Trophoblast cell (in vitro differentiated cells and primary cell): ENCODE measurements around the gene CWC25.
A peak's percentile ranks its signal among the peaks of the same experiment; 100 is the strongest.

Experiments used
- DNase-seq, 2 donors: peaks; one replicate each; pipeline ENCODE4 v3.0.0-alpha.2; 2016
- H2AFZ ChIP-seq: 2 replicates; pipeline ENCODE4 v1.6.1; 2013; ENCODE audit warnings: low read length, moderate library complexity, mild to moderate bottlenecking; ENCODE audit not compliant: insufficient read depth, poor library complexity
- H2AK5ac ChIP-seq: 2 replicates; pipeline ENCODE4 v1.6.1; 2013; ENCODE audit warnings: mild to moderate bottlenecking, low read length
- H2BK120ac ChIP-seq: 2 replicates; pipeline ENCODE4 v1.6.1; 2013; ENCODE audit warnings: low read length, mild to moderate bottlenecking, moderate library complexity; ENCODE audit not compliant: insufficient read depth, poor library complexity
- H2BK12ac ChIP-seq: 2 replicates; pipeline ENCODE4 v1.6.1; 2013; ENCODE audit warnings: mild to moderate bottlenecking, low read length, moderate library complexity
- H2BK5ac ChIP-seq: 2 replicates; pipeline ENCODE4 v1.6.1; 2013; ENCODE audit warnings: low read length, low read depth, moderate library complexity, mild to moderate bottlenecking; ENCODE audit not compliant: poor library complexity
- H3K14ac ChIP-seq: 2 replicates; pipeline ENCODE4 v1.6.1; 2013; ENCODE audit warnings: mild to moderate bottlenecking, low read length
- H3K18ac ChIP-seq: 2 replicates; pipeline ENCODE4 v1.6.1; 2013; ENCODE audit warnings: mild to moderate bottlenecking, low read length
- H3K23ac ChIP-seq: 2 replicates; pipeline ENCODE4 v1.6.1; 2013; ENCODE audit warnings: low read length
- H3K27ac ChIP-seq: 2 replicates; pipeline ENCODE4 v1.5.1; 2013; ENCODE audit warnings: low read depth, mild to moderate bottlenecking, inconsistent platforms, low read length, moderate library complexity
- H3K27me3 ChIP-seq: 2 replicates; pipeline ENCODE4 v1.6.1; 2013; ENCODE audit warnings: inconsistent platforms, mild to moderate bottlenecking, low read length, moderate library complexity; ENCODE audit not compliant: insufficient read depth
- H3K36me3 ChIP-seq, 2 experiments: 1 replicate in 1 of 2; 2 replicates in 1 of 2; pipeline ENCODE4 v1.6.1; 2013; ENCODE audit warnings: low read length in 2 of 2, mild to moderate bottlenecking in 2 of 2, moderate library complexity in 1 of 2; ENCODE audit not compliant: insufficient read depth in 2 of 2, control insufficient read depth in 1 of 2
- H3K4ac ChIP-seq: 2 replicates; pipeline ENCODE4 v1.6.1; 2013; ENCODE audit warnings: low read depth, mild to moderate bottlenecking, low read length, moderate library complexity
- H3K4me1 ChIP-seq, 2 experiments: 1 replicate in 1 of 2; 2 replicates in 1 of 2; pipeline ENCODE4 v1.6.1; 2013; ENCODE audit warnings: low read length in 2 of 2, mild to moderate bottlenecking in 2 of 2, moderate library complexity in 1 of 2; ENCODE audit not compliant: insufficient read depth in 2 of 2, control insufficient read depth in 1 of 2
- H3K4me2 ChIP-seq: 2 replicates; pipeline ENCODE4 v1.6.1; 2013; ENCODE audit warnings: inconsistent platforms, mild to moderate bottlenecking, low read length, moderate library complexity
- H3K4me3 ChIP-seq: 2 replicates; pipeline ENCODE4 v1.5.1; 2013; ENCODE audit warnings: mild to moderate bottlenecking, low read depth, low read length, inconsistent platforms
- H3K79me1 ChIP-seq: one replicate; pipeline ENCODE4 v1.6.1; 2013; ENCODE audit warnings: low read length
- H3K79me2 ChIP-seq: 2 replicates; pipeline ENCODE4 v1.6.1; 2013; ENCODE audit warnings: low read length, mild to moderate bottlenecking; ENCODE audit not compliant: control insufficient read depth, insufficient read depth, poor library complexity
- H3K9ac ChIP-seq: 2 replicates; pipeline ENCODE4 v1.6.1; 2013; ENCODE audit warnings: mild to moderate bottlenecking, low read length
- H3K9me3 ChIP-seq: 2 replicates; pipeline ENCODE4 v1.6.1; 2013; ENCODE audit warnings: low read depth, mild to moderate bottlenecking, control low read depth, inconsistent platforms, low read length; ENCODE audit not compliant: insufficient read depth
- H4K12ac ChIP-seq: 2 replicates; pipeline ENCODE4 v1.6.1; 2013; ENCODE audit warnings: low read depth, mild to moderate bottlenecking, low read length, moderate library complexity
- H4K8ac ChIP-seq: 2 replicates; pipeline ENCODE4 v1.6.1; 2013; ENCODE audit warnings: low read depth, mild to moderate bottlenecking, low read length, moderate library complexity
- H4K91ac ChIP-seq: one replicate; pipeline ENCODE4 v1.6.1; 2013; ENCODE audit warnings: low read depth, mild to moderate bottlenecking, low read length, moderate library complexity
- WGBS: extraction: QIAGEN DNeasy Blood & Tissue Kit; methylation state at CpG from one replicate; pipeline ENCODE4 v1.1.7; 2013; ENCODE audit warnings: missing lambda C conversion rate; ENCODE audit not compliant: insufficient read length, insufficient coverage; ENCODE audit errors: extremely low coverage; 5-methylcytosine and 5-hydroxymethylcytosine counted together

CWC25 gene

DNA sequence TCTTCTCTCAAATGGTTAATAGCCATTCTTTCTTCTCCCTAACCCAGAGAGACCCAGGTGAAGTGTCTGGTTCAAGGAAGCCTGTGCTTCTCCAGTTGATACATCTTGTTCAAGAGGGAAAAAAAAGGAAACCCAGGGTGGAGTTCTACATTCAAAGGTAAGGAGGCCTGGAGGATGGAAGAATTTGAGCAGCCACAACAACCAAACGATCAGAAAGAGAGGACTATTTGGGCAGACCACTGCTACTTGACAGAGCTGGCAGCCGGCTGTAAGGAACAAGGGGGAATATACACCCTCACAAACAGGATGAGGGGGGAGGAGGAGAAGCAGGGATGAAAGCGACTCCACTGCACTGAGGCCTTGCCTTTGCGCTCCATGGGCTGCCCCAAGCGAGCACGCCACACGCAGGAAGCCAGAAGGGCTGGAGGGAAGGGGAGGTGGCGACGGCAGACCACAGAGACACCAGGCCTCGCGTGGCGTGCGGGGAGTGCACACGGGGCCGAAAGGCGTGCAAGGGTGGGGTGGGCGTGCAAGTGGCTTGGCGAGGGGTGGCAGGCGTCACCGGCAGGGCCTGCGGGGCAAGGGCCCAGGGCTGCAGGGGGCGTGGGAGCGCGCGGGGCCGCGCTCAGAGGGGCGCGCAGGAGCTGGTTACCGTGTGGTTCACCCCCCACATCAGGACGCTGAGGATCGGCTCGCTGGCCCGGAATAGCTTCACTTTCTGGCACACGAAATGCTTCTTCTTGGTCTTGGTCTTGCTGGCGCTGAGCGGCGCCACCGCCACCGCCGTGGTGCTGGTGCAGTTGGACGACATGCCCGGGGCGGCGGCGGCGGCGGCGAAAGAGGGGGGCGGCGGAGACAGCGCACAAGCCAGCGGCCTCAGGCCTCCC, 26.3 kb downstream of the CWC25 start:
- Histone ChIP-seq H2AFZ (peak overlapping the region; percentile 59), H3K79me2 (peaks cover 11% of the 10 kb centered on the region), H3K4me3 (peak overlapping the region; percentile 82), H2AK5ac (peak overlapping the region; percentile 28), H3K23ac (no peak overlapping the region), H4K12ac (peak overlapping the region; percentile 85), H3K27ac (peak overlapping the region; percentile 70), H3K4me1 (peaks cover 0 to 10% of the 10 kb centered on the region in 2 experiments), H3K36me3 (peaks cover 11 to 17% of the 10 kb centered on the region in 2 experiments), H4K8ac (peak overlapping the region; percentile 48), H3K9ac (peak overlapping the region; percentile 83), H2BK120ac (peak overlapping the region; percentile 57), H3K79me1 (peaks cover 9% of the 10 kb centered on the region), H3K14ac (peak overlapping the region; percentile 87), H2BK12ac (peak overlapping the region; percentile 8), H3K4ac (peak overlapping the region; percentile 43), H3K9me3 (no peaks in the 10 kb centered on the region), H2BK5ac (peak overlapping the region; percentile 44), H3K4me2 (peak overlapping the region; percentile 69), H4K91ac (peak overlapping the region; percentile 92), H3K27me3 (no peaks in the 10 kb centered on the region), H3K18ac (peak overlapping the region; percentile 81)
- peak; percentile 20 to 27 for DNase-seq
- WGBS: no CpG with 5 or more reads among the region's 53 CpGs

DNA sequence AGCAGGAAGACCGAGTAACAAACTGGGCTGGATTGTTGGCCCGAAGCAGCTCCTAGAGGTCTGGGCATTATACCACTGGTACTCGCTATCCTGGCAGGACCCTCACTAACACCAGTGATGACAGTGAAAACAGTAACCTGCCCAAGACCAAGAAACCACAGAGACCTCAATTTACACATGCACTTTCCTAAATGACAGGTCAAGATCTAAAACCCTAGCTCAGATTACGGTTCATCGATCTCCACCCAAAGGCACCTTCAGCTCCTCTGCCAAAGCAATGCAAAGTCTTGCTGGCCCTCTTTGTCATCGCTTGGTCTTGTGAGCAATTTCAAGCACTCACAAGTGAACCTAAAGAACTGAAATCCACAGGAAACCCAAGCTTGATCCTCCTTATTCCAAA, 27.3 kb downstream of the CWC25 start:
- H3K79me2 ChIP-seq: peaks cover 11% of the 10 kb centered on the region
- H2BK5ac ChIP-seq: no peak overlapping the region
- no peak overlapping the region for H3K14ac ChIP-seq
- H2BK12ac ChIP-seq: no peak overlapping the region
- H4K12ac ChIP-seq: no peak overlapping the region
- H3K36me3 ChIP-seq: peaks cover 7 to 14% of the 10 kb centered on the region in 2 experiments
- H3K9me3 ChIP-seq: no peaks in the 10 kb centered on the region
- H4K8ac ChIP-seq: no peak overlapping the region
- H2AK5ac ChIP-seq: no peak overlapping the region
- H3K4me1 ChIP-seq: peaks cover 0 to 10% of the 10 kb centered on the region in 2 experiments
- H3K4ac ChIP-seq: peak overlapping the region; percentile 85
- no peak overlapping the region for H3K18ac ChIP-seq
- no peak overlapping the region for H2BK120ac ChIP-seq
- H3K79me1 ChIP-seq: peaks cover 9% of the 10 kb centered on the region
- H3K4me2 ChIP-seq: peak overlapping the region; percentile 69
- H3K23ac ChIP-seq: no peak overlapping the region
- no peak overlapping the region for H4K91ac ChIP-seq
- H3K4me3 ChIP-seq: no peak overlapping the region
- no peak overlapping the region for H2AFZ ChIP-seq
- no peaks in the 10 kb centered on the region for H3K27me3 ChIP-seq
- no peak overlapping the region for H3K27ac ChIP-seq
- no CpG with 5 or more reads among the region's 6 CpGs for WGBS
- no peak for DNase-seq
- peak overlapping the region; percentile 52 for H3K9ac ChIP-seq

DNA sequence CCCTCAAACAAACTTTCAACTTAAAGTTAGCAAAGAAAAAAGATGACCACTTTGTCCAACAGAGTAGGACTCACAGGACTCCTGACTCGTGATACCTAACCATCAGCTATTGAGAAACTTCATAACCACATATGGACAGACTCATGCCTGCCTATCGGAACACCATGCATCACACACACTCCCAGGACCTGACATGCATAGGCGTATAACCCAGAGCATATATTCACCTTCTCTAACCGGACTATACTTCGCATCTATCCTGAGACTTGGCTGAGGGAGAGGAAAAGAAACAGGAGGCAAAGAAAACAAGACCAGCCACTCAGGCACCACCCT, 28.0 kb downstream of the CWC25 start:
- Histone ChIP-seq H3K4me1 (peaks cover 0 to 10% of the 10 kb centered on the region in 2 experiments), H3K27me3 (no peaks in the 10 kb centered on the region), H2BK120ac (no peak overlapping the region), H3K4me2 (no peak overlapping the region), H3K79me2 (peaks cover 11% of the 10 kb centered on the region), H3K23ac (no peak overlapping the region), H3K27ac (no peak overlapping the region), H3K14ac (no peak overlapping the region), H4K8ac (no peak overlapping the region), H3K79me1 (peaks cover 9% of the 10 kb centered on the region), H3K18ac (no peak overlapping the region), H4K12ac (no peak overlapping the region), H2AK5ac (no peak overlapping the region), H2AFZ (no peak overlapping the region), H4K91ac (no peak overlapping the region), H3K4me3 (no peak overlapping the region), H3K9me3 (no peaks in the 10 kb centered on the region), H3K9ac (no peak overlapping the region), H2BK5ac (no peak overlapping the region), H3K36me3 (peaks cover 2 to 13% of the 10 kb centered on the region in 2 experiments), H2BK12ac (no peak overlapping the region), H3K4ac (no peak overlapping the region)
- WGBS: no CpG with 5 or more reads among the region's 5 CpGs
- DNase-seq: no peak

DNA sequence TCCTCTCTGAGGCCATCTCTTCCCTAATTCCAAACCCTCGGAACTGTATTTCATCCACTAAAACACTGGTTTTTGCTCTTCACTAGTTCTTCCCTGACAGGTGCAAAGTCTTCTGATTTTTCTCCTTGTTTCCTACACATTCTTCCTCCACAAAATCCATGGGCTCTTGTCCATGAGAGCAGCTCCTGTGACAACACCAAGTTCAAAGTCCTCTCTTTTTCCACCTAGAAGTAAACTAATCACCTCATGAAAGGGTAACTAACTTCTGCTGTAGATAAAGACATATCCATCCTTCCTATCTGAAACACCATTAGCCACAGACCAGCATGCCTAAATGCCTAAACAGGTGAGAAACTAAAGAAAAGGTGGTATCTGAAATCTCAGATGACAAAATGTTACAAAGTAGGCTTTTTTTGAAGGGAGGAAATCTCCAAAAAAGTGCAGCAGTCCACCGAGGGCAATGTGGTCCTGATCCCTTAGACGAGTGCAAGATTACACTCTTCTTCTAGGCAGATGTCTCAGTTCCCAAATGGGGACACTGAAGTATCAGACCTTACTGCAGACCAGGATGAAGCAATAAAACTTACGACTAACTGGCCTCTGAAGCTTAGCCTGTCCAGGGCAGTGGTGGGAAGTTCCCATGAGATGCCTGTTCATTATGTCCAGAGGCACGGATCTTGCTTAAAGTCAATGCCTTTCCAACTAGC, 28.5 kb downstream of the CWC25 start:
- no peak overlapping the region for H2BK5ac ChIP-seq
- no peak overlapping the region for H3K4ac ChIP-seq
- H3K27me3 ChIP-seq: no peaks in the 10 kb centered on the region
- no peaks in the 10 kb centered on the region for H3K9me3 ChIP-seq
- no peak overlapping the region for H2BK12ac ChIP-seq
- no peak overlapping the region for H2BK120ac ChIP-seq
- no peak overlapping the region for H3K23ac ChIP-seq
- peaks cover 0 to 10% of the 10 kb centered on the region in 2 experiments for H3K4me1 ChIP-seq
- H3K9ac ChIP-seq: no peak overlapping the region
- no peak overlapping the region for H4K91ac ChIP-seq
- no peak for DNase-seq
- H3K4me3 ChIP-seq: no peak overlapping the region
- no peak overlapping the region for H3K18ac ChIP-seq
- no peak overlapping the region for H4K12ac ChIP-seq
- no peak overlapping the region for H3K27ac ChIP-seq
- H2AFZ ChIP-seq: no peak overlapping the region
- no peak overlapping the region for H2AK5ac ChIP-seq
- H3K36me3 ChIP-seq: peaks cover 2 to 8% of the 10 kb centered on the region in 2 experiments
- no peak overlapping the region for H3K4me2 ChIP-seq
- no peak overlapping the region for H3K14ac ChIP-seq
- H4K8ac ChIP-seq: no peak overlapping the region
- H3K79me1 ChIP-seq: peaks cover 9% of the 10 kb centered on the region
- no CpG with 5 or more reads among the region's 5 CpGs for WGBS
- H3K79me2 ChIP-seq: peaks cover 11% of the 10 kb centered on the region
